Activated CD4-positive, alpha-beta memory T cell treated with anti-CD3 and anti-CD28 coated beads for 36 hours (primary cell): ENCODE data around the gene PET100. TPM values are rescaled to one million over a fixed set of nuclear protein-coding genes. Genes with fewer than 3 reads are reported as not detected.
A peak's percentile ranks its signal among the peaks of the same experiment; 100 is the strongest.

ENCODE experiments used
- CTCF ChIA-PET: fragments of 350-600 bp; sonication (Branson Sonifier 250); formaldehyde crosslinking; loops from one replicate; lab custom pipeline; 2021; ENCODE audit warnings: antibody characterized with exemption, inconsistent platforms; lab: Charles Lee
- POLR2A ChIA-PET: fragments of 350-600 bp; sonication (Branson Sonifier 250); formaldehyde crosslinking; loops from one replicate; lab custom pipeline; 2021; ENCODE audit warnings: antibody characterized with exemption; lab: Charles Lee
- DNase-seq: peaks from one replicate; pipeline ENCODE4 v3.0.0-alpha.2; 2020
- H3K27ac Mint-ChIP-seq: one replicate; pipeline ENCODE4 v1.8.0; 2021; ENCODE audit warnings: mixed read lengths
- H3K27me3 Mint-ChIP-seq: one replicate; pipeline ENCODE4 v1.8.0; 2021; ENCODE audit warnings: mixed read lengths
- H3K36me3 Mint-ChIP-seq: one replicate; pipeline ENCODE4 v1.8.0; 2021; ENCODE audit warnings: mixed read lengths
- H3K4me1 Mint-ChIP-seq: one replicate; pipeline ENCODE4 v1.8.0; 2021; ENCODE audit warnings: low read depth, mixed read lengths
- H3K4me3 Mint-ChIP-seq: one replicate; pipeline ENCODE4 v1.8.0; 2021; ENCODE audit warnings: mild to moderate bottlenecking, mixed read lengths
- H3K9me3 Mint-ChIP-seq: one replicate; pipeline ENCODE4 v1.8.0; 2021; ENCODE audit warnings: mixed read lengths
- intact Hi-C: fragments of 100-400 bp; cut with micrococcal nuclease; formaldehyde crosslinking; loops from one replicate; pipeline ENCODE4 v1.15.1; 2023
- total RNA-seq, 2 experiments: library from RNA; stranded (reverse); gene quantifications; one replicate each; pipeline ENCODE4 v1.2.3, GENCODE V29; 2021

PET100 gene
- total RNA-seq, 2 experiments from 2014 or later, result 106 to 114 TPM

DNA sequence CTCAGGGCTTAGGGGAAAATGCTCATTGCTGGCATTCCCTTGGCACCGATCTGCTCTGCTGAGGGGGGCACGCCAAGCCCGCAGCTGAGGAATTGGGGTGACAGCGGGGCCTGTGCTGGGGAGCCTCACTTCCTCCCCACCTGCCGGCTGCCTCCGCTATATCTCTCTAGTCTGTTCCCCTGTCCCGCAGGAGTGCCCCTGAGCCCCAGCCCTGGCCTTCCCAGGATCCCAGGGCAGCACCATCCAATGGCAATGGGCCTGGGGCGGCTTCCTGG lies 16.8 kb downstream of the PET100 start:
- ChIA-PET POLR2A (no interaction called here), CTCF (no interaction called here)
- Mint-ChIP-seq H3K4me3 (no peak overlapping the region), H3K9me3 (no peaks in the 10 kb centered on the region), H3K27me3 (no peaks in the 10 kb centered on the region), H3K36me3 (peaks cover 10% of the 10 kb centered on the region), H3K4me1 (no peaks in the 10 kb centered on the region), H3K27ac (no peak overlapping the region)
- intact Hi-C loops, result no loop called here
- no peak for DNase-seq

GRCh38 chr19:7647156-7647555 lies 17.6 kb downstream of the PET100 start:
- peaks cover 10% of the 10 kb centered on the region for H3K36me3 Mint-ChIP-seq
- H3K27ac Mint-ChIP-seq, result no peak overlapping the region
- CTCF ChIA-PET, result no interaction called here
- H3K9me3 Mint-ChIP-seq, result no peaks in the 10 kb centered on the region
- no peaks in the 10 kb centered on the region for H3K27me3 Mint-ChIP-seq
- no peak overlapping the region for H3K4me3 Mint-ChIP-seq
- peaks cover 3% of the 10 kb centered on the region for H3K4me1 Mint-ChIP-seq
- intact Hi-C loops, result no loop called here
- DNase-seq, result no peak
- POLR2A ChIA-PET, result no interaction called here

DNA sequence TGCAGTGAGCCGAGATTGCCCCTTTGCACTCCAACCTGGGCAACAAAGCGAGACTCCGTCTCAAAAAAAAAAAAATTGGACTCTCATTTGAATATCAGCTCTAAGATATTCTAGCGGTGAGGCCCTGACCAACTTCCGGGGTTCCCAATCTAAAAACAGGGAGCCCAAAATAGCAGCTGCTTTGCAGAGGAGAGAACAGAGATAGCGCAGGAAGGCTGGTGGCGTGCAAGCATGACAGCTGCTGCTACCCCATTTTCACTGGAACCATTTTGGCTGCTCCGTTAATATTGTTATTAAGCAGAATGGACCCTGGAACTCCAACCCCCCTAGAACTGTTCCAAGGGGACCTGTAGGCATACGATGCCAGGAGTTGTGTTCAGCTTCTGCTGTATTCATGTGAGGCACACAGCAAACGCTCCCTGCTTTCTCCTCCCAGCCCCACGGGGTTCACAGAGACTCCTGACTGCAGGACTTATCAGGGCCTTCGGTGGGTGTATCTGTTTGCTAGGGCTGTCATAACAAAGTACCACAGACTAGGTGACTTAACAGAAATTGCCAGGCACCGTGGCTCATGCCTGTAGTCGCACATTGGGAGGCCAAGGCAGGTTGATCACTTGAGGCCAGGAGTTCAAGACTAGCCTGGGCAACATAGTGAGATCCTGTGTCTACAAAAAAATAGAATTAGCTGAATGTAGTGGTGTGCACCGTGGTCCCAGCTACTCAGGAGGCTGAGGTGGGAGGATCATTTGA lies 18.8 kb downstream of the PET100 start:
- peaks cover 9% of the 10 kb centered on the region for H3K4me1 Mint-ChIP-seq
- POLR2A ChIA-PET, result no interaction called here
- peaks cover 10% of the 10 kb centered on the region for H3K36me3 Mint-ChIP-seq
- intact Hi-C loops, result no loop called here
- no peak overlapping the region for H3K27ac Mint-ChIP-seq
- CTCF ChIA-PET, result interaction anchor here (0.8 to 2.1 kb wide), 4 partner anchors 10 to 221 kb away, joined by 3 to 6 read pairs (median 5); partner anchors contain the start of gene TRAPPC5
- no peaks in the 10 kb centered on the region for H3K27me3 Mint-ChIP-seq
- no peak for DNase-seq
- no peaks in the 10 kb centered on the region for H3K9me3 Mint-ChIP-seq
- no peak overlapping the region for H3K4me3 Mint-ChIP-seq

- CTCF ChIA-PET, result interaction anchor here (1.5 to 4.5 kb wide), 4 partner anchors 8 to 150 kb away, joined by 5 to 46 read pairs (median 20); partner anchors contain the start of genes RETN and TRAPPC5
- Mint-ChIP-seq H3K4me3 (no peak overlapping the region), H3K36me3 (peaks cover 4% of the 10 kb centered on the region), H3K4me1 (peaks cover 9% of the 10 kb centered on the region), H3K27me3 (no peaks in the 10 kb centered on the region), H3K9me3 (no peaks in the 10 kb centered on the region), H3K27ac (no peak overlapping the region)
- POLR2A ChIA-PET, result interaction anchor here (1.3 kb wide), 1 partner anchor 13 kb away, joined by 3 read pairs; no protein-coding TSS in a partner anchor
- intact Hi-C loops, result no loop called here
- no peak for DNase-seq
Observed at GRCh38 chr19:7650148-7650547, 20.6 kb downstream of the PET100 start.

GRCh38 chr19:7652061-7652641 lies 22.6 kb downstream of the PET100 start:
- DNase-seq, result peak; percentile 92
- peaks cover 2% of the 10 kb centered on the region for H3K36me3 Mint-ChIP-seq
- peak overlapping the region; percentile 49 for H3K4me3 Mint-ChIP-seq
- H3K9me3 Mint-ChIP-seq, result no peaks in the 10 kb centered on the region
- intact Hi-C loops, result loop anchor here (1.0 kb wide), 2 partner anchors 27 to 147 kb away; no protein-coding TSS in a partner anchor
- ChIA-PET POLR2A (no interaction called here), CTCF (interaction anchor here (0.5 to 4.5 kb wide), 13 partner anchors 10 to 503 kb away, joined by 3 to 46 read pairs (median 5); partner anchors contain the start of genes PET100, RETN, STXBP2 and TRAPPC5)
- H3K27me3 Mint-ChIP-seq, result no peaks in the 10 kb centered on the region
- peak overlapping the region; percentile 49 for H3K27ac Mint-ChIP-seq
- H3K4me1 Mint-ChIP-seq, result peaks cover 12% of the 10 kb centered on the region

GRCh38 chr19:7654401-7654800 lies 24.8 kb downstream of the PET100 start:
- peaks cover 25% of the 10 kb centered on the region for H3K4me1 Mint-ChIP-seq
- POLR2A ChIA-PET, result interaction anchor here (0.7 kb wide), 1 partner anchor 695 kb away, joined by 3 read pairs; no protein-coding TSS in a partner anchor
- no peak for DNase-seq
- H3K27ac Mint-ChIP-seq, result no peak overlapping the region
- H3K4me3 Mint-ChIP-seq, result no peak overlapping the region
- H3K36me3 Mint-ChIP-seq, result no peaks in the 10 kb centered on the region
- CTCF ChIA-PET, result interaction anchor here (1.5 to 4.5 kb wide), 4 partner anchors 26 to 147 kb away, joined by 4 to 46 read pairs (median 9); partner anchors contain the start of gene TRAPPC5
- H3K27me3 Mint-ChIP-seq, result no peaks in the 10 kb centered on the region
- H3K9me3 Mint-ChIP-seq, result no peaks in the 10 kb centered on the region
- intact Hi-C loops, result no loop called here

DNA sequence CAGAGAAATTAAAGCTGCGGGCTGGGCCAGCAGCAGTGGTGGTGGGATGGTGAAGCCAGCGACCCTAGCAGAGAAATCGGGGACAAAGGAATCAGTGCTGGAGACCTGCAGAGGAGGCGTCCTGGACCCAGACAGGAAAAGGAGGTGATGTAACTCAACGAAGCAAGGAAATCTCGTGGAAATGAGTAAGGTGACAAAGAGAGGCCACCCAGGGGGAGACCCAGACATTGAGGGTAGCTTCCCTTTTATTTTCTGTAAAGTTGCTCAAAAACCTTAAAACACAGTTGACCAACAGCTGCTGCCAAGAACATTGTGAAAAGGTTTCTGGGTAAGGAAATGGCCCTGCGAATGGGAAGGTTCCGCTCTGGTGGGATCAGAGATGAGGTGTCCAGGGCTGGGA lies 26.0 kb downstream of the PET100 start:
- Mint-ChIP-seq H3K9me3 (no peaks in the 10 kb centered on the region), H3K4me3 (no peak overlapping the region), H3K36me3 (no peaks in the 10 kb centered on the region), H3K27me3 (no peaks in the 10 kb centered on the region), H3K27ac (no peak overlapping the region), H3K4me1 (peaks cover 25% of the 10 kb centered on the region)
- DNase-seq, result no peak
- CTCF ChIA-PET, result interaction anchor here (1.5 to 2.8 kb wide), 2 partner anchors 25 to 146 kb away, joined by 4 to 13 read pairs; partner anchors contain the start of gene TRAPPC5
- intact Hi-C loops, result no loop called here
- POLR2A ChIA-PET, result no interaction called here

DNA sequence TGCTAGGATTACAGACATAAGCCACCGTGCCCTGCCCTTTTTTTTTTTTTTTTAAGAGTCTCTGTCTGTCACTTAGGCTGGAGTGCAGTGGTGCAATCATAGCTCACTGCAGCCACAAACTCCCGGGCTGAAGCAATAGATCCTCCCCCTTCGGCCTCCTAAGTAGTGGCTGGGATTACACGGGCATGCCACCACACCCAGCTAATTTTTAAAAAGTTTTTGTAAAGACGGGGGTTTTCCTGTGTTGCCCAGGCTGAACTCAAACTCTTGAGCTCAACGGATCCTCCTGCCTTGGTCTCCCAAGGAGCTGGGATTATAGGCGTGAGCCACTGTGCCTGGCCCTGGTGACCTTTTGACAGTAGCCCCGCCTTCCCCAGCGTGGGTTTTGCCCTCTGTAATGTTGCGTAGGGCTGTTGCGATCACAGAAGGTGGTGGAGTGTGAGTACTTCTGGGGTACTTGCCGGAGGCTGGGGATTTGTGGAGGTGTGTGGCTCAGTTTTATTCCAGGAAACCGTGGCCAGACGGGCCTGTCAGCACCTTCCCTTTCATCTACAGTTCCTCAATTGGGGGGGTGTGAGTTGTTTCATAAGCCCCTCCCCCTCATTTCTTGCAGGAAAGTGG lies 27.6 kb downstream of the PET100 start:
- H3K4me3 Mint-ChIP-seq, result no peak overlapping the region
- ChIA-PET POLR2A (no interaction called here), CTCF (interaction anchor here (0.5 to 2.5 kb wide), 7 partner anchors 8 to 195 kb away, joined by 3 to 11 read pairs (median 5); partner anchors contain the start of gene TRAPPC5)
- no peaks in the 10 kb centered on the region for H3K27me3 Mint-ChIP-seq
- no peaks in the 10 kb centered on the region for H3K36me3 Mint-ChIP-seq
- intact Hi-C loops, result no loop called here
- H3K4me1 Mint-ChIP-seq, result peaks cover 22% of the 10 kb centered on the region
- DNase-seq, result peak; percentile 61
- no peak overlapping the region for H3K27ac Mint-ChIP-seq
- no peaks in the 10 kb centered on the region for H3K9me3 Mint-ChIP-seq

DNA sequence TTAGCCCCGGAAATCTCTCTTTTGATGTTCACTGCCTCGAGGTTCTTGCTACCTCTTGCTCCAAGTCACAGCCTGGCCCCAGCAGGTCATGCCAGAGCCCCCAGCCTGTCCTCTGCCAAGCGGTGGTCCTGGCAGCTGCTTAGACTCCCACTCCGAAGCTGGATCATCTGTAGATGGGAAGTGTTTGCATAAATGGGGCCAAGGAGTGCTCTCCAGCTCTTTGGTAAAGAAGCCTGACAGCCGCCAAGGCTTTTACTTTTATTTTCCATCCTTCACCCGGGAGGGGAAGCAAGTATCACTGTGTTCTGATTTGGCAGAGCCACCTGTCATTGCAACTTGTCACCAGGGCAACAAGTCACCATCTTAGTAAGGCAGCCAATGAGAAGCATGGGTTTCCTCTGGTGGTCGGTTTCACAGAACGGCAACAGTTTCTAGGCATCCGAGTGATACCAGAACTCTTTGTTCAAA lies 28.7 kb downstream of the PET100 start:
- peak overlapping the region; percentile 65 for H3K4me3 Mint-ChIP-seq
- H3K9me3 Mint-ChIP-seq, result no peaks in the 10 kb centered on the region
- H3K4me1 Mint-ChIP-seq, result peaks cover 16% of the 10 kb centered on the region
- POLR2A ChIA-PET, result no interaction called here
- intact Hi-C loops, result no loop called here
- no peak overlapping the region for H3K27ac Mint-ChIP-seq
- H3K27me3 Mint-ChIP-seq, result no peaks in the 10 kb centered on the region
- DNase-seq, result peak; percentile 69
- CTCF ChIA-PET, result interaction anchor here (0.9 to 2.5 kb wide), 4 partner anchors 9 to 142 kb away, joined by 3 to 11 read pairs (median 6); partner anchors contain the start of gene TRAPPC5
- no peaks in the 10 kb centered on the region for H3K36me3 Mint-ChIP-seq

- no peak for DNase-seq
- no peaks in the 10 kb centered on the region for H3K9me3 Mint-ChIP-seq
- intact Hi-C loops, result no loop called here
- H3K27me3 Mint-ChIP-seq, result peaks cover 4% of the 10 kb centered on the region
- no peak overlapping the region for H3K27ac Mint-ChIP-seq
- CTCF ChIA-PET, result interaction anchor here (0.7 to 2.4 kb wide), 3 partner anchors 8 to 19 kb away, joined by 3 to 9 read pairs (median 7); partner anchors contain the start of gene TRAPPC5
- H3K4me1 Mint-ChIP-seq, result peaks cover 15% of the 10 kb centered on the region
- POLR2A ChIA-PET, result no interaction called here
- no peak overlapping the region for H3K4me3 Mint-ChIP-seq
- no peaks in the 10 kb centered on the region for H3K36me3 Mint-ChIP-seq
Observed at GRCh38 chr19:7661744-7662538, 32.3 kb downstream of the PET100 start.

- CTCF ChIA-PET, result interaction anchor here (2.4 kb wide), 1 partner anchor 10 kb away, joined by 7 read pairs; no protein-coding TSS in a partner anchor
- no peak for DNase-seq
- Mint-ChIP-seq H3K27me3 (peaks cover 5% of the 10 kb centered on the region), H3K4me1 (peaks cover 8% of the 10 kb centered on the region), H3K27ac (no peak overlapping the region), H3K9me3 (no peaks in the 10 kb centered on the region), H3K36me3 (no peaks in the 10 kb centered on the region), H3K4me3 (no peak overlapping the region)
- intact Hi-C loops, result no loop called here
- POLR2A ChIA-PET, result no interaction called here
Observed at GRCh38 chr19:7662657-7663056, 33.1 kb downstream of the PET100 start.
